ENCODE results near the gene NCOA1. TPM values are rescaled to one million over a fixed set of nuclear protein-coding genes. Genes with fewer than 3 reads are reported as not detected.
A peak's percentile ranks its signal among the peaks of the same experiment; 100 is the strongest.

NCOA1 gene
- total and polyA plus RNA-seq, 4 experiments from 2014 or later, result 5.9 to 46.2 (median 34.8) TPM

DNA sequence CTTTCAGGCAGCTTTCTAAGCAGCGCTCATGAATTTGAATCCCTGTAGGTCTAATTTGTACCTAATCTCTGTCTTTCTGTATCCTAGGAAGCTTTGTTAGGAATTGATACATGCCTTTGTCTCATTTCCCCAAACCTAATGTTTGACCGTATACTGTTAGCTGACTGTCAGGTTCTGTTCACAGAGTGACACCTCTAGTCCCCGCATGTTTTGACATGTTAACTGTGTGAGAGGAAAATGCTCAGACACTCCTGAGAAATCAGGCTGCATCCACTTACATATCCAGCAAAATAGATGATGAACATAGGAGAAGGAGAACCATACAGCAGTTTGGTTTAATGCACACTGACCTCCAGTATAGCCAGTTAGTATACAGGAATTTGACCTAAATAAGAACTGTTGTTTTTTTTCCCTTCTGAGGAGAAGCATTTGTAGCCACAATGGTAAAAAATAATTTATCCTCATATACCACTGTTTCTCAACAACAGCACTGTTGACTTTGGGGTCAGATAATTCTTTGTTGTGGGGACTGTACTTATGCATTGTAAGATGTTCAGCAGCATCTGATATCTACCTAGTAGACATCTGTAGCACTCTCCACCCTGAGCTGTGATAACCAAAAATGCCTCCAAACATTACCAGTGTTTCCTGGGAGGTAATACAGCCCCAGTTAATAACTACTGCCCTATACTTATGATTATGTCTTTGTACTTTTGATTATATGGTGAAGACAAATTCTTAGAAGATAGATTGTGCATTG lies 130.9 kb downstream of the NCOA1 start:
- CTCF ChIA-PET (ENCODE audit: partially characterized antibody), result no interaction called here
- no peaks in the 10 kb centered on the region for H3K36me3 Mint-ChIP-seq
- intact Hi-C loops (cut with micrococcal nuclease), result no loop called here
- H3K4me1 Mint-ChIP-seq, result peaks cover 23 to 46% (median 32%) of the 10 kb centered on the region in 4 donors
- no peaks in the 10 kb centered on the region for H3K9me3 Mint-ChIP-seq
- H3K4me3 Mint-ChIP-seq, result no peak overlapping the region
- Histone ChIP-seq H3K27ac (ENCODE audit: low read depth, low read length) (no peak overlapping the region), H3K27me3 (ENCODE audit: insufficient read depth, low read length) (no peaks in the 10 kb centered on the region), H3K36me3 (ENCODE audit: insufficient read depth, low read length) (no peaks in the 10 kb centered on the region), H3K9me3 (ENCODE audit: control insufficient read depth in 1 of 2, low read length in 2 of 2) (no peaks in the 10 kb centered on the region), H3K4me1 (ENCODE audit: insufficient read depth, low read length) (peaks cover 8% of the 10 kb centered on the region), H3K4me3 (ENCODE audit: low read length in 2 of 2) (no peak overlapping the region)
- no peak overlapping the region for H3K27ac Mint-ChIP-seq
- no peaks in the 10 kb centered on the region for H3K27me3 Mint-ChIP-seq
- POLR2A ChIA-PET (ENCODE audit: partially characterized antibody), result no interaction called here
- no peak for DNase-seq

DNA sequence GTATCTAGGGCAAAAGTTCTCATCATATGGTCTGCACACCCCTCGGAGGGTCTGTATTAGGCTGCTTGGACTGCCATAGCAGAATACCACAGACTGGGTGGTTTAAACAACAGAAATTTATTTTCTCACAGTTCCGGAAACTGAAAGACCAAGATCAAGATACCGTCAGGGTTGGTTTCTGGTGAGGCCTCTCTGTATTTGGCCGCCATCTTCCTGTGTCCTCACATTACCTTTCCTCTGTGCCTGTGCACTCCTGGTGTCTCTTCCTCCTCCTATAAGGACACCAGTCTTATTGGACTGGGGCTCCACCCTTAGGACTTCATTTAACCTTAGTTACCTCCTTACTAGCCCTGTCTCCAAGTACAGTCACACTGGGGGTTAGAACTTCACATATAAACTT lies 132.5 kb downstream of the NCOA1 start:
- Mint-ChIP-seq H3K4me3 (no peak overlapping the region), H3K4me1 (peaks cover 24 to 45% (median 33%) of the 10 kb centered on the region in 4 donors), H3K27ac (peak overlapping the region in 1 of 7 donors; percentile 7), H3K27me3 (no peaks in the 10 kb centered on the region), H3K36me3 (no peaks in the 10 kb centered on the region), H3K9me3 (no peaks in the 10 kb centered on the region)
- H3K9me3 ChIP-seq (ENCODE audit: control insufficient read depth in 1 of 2, low read length in 2 of 2), result no peaks in the 10 kb centered on the region
- H3K4me1 ChIP-seq (ENCODE audit: insufficient read depth, low read length), result peaks cover 8% of the 10 kb centered on the region
- intact Hi-C loops (cut with micrococcal nuclease), result no loop called here
- H3K27me3 ChIP-seq (ENCODE audit: insufficient read depth, low read length), result no peaks in the 10 kb centered on the region
- ChIA-PET CTCF (ENCODE audit: partially characterized antibody) (no interaction called here), POLR2A (ENCODE audit: partially characterized antibody) (no interaction called here)
- DNase-seq, result no peak
- no peaks in the 10 kb centered on the region for H3K36me3 ChIP-seq (ENCODE audit: insufficient read depth, low read length)
- H3K4me3 ChIP-seq (ENCODE audit: low read length in 2 of 2), result no peak overlapping the region
- H3K27ac ChIP-seq (ENCODE audit: low read depth, low read length), result no peak overlapping the region

DNA sequence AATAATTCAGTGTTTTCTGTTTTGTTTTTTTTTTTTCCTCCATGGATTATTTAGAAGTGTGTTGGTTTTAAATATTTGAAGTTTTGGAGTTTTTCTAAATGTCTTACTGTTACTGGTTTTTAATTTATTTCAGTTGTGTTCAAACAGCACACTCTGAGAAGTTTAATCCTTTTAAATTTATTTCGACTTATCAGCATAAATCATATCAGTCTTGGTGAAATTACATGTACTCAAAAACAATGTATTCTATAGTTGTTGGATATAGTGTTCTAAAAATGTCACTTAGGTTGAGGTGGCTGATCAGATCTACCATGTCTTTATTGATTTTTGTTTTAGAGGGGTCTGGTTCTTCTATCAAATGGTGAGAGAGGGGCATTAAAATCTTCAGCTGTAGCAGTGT lies 134.7 kb downstream of the NCOA1 start:
- Histone ChIP-seq H3K9me3 (ENCODE audit: control insufficient read depth in 1 of 2, low read length in 2 of 2) (no peaks in the 10 kb centered on the region), H3K4me3 (ENCODE audit: low read length in 2 of 2) (no peak overlapping the region), H3K4me1 (ENCODE audit: insufficient read depth, low read length) (peaks cover 8% of the 10 kb centered on the region), H3K36me3 (ENCODE audit: insufficient read depth, low read length) (no peaks in the 10 kb centered on the region), H3K27ac (ENCODE audit: low read depth, low read length) (no peak overlapping the region), H3K27me3 (ENCODE audit: insufficient read depth, low read length) (no peaks in the 10 kb centered on the region)
- ChIA-PET POLR2A (ENCODE audit: partially characterized antibody) (no interaction called here), CTCF (ENCODE audit: partially characterized antibody) (interaction anchor here (0.7 kb wide), 1 partner anchor 232 kb away, joined by 3 read pairs; no protein-coding TSS in a partner anchor)
- Mint-ChIP-seq H3K27ac (no peak overlapping the region), H3K27me3 (no peaks in the 10 kb centered on the region), H3K9me3 (no peaks in the 10 kb centered on the region), H3K36me3 (no peaks in the 10 kb centered on the region), H3K4me3 (no peak overlapping the region), H3K4me1 (peaks cover 28 to 50% (median 37%) of the 10 kb centered on the region in 4 donors)
- intact Hi-C loops (cut with micrococcal nuclease), result no loop called here
- DNase-seq, result no peak

DNA sequence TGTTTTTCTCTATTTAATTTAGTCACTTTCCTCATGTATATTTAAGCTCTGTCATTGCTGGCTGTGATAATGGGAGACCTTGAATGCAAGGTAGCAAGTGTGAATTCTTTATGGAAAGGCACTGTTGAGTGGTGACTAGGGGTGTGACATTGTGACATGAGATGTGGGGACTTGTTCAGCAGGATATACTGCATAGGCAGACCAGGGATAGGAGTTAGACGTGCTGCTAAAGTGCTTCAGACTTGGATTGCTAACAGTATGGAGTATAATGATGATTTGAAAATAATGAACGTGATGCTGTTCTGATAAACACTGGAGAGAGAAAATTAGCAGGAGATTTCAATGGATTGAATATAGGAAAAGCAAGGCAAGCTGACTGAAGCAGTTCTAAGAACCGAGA lies 135.1 kb downstream of the NCOA1 start:
- H3K4me1 ChIP-seq (ENCODE audit: insufficient read depth, low read length), result peaks cover 8% of the 10 kb centered on the region
- H3K36me3 Mint-ChIP-seq, result no peaks in the 10 kb centered on the region
- H3K9me3 ChIP-seq (ENCODE audit: control insufficient read depth in 1 of 2, low read length in 2 of 2), result no peaks in the 10 kb centered on the region
- no peak overlapping the region for H3K4me3 ChIP-seq (ENCODE audit: low read length in 2 of 2)
- H3K27ac ChIP-seq (ENCODE audit: low read depth, low read length), result no peak overlapping the region
- peaks cover 28 to 50% (median 34%) of the 10 kb centered on the region in 4 donors for H3K4me1 Mint-ChIP-seq
- no peaks in the 10 kb centered on the region for H3K36me3 ChIP-seq (ENCODE audit: insufficient read depth, low read length)
- H3K27ac Mint-ChIP-seq, result peak overlapping the region in 2 of 7 donors; percentile 14 to 43
- no peaks in the 10 kb centered on the region for H3K9me3 Mint-ChIP-seq
- intact Hi-C loops (cut with micrococcal nuclease), result no loop called here
- H3K4me3 Mint-ChIP-seq, result no peak overlapping the region
- ChIA-PET CTCF (ENCODE audit: partially characterized antibody) (interaction anchor here (1.0 kb wide), 1 partner anchor 32 kb away, joined by 5 read pairs; no protein-coding TSS in a partner anchor), POLR2A (ENCODE audit: partially characterized antibody) (no interaction called here)
- H3K27me3 Mint-ChIP-seq, result no peaks in the 10 kb centered on the region
- no peak for DNase-seq
- H3K27me3 ChIP-seq (ENCODE audit: insufficient read depth, low read length), result no peaks in the 10 kb centered on the region

DNA sequence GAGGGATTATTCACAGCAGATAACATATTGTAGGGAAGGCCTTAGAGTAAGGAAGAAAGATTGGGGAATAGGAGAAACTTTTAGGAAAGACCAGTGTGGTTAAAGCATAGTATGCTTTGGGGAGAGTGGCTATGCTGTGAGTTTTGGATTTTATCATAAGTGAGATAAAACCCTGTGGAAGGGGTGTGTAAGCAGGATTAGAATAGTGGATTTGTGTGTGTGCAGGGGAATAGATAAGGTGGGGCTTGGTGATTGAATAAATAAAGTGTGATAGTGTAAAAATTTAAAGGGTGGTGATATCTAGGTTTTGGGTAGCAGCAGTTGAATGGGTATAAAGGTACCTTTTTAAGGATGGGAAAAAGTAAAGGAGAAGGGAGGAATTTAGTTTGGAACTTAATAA lies 137.7 kb downstream of the NCOA1 start:
- no peaks in the 10 kb centered on the region for H3K9me3 Mint-ChIP-seq
- ChIA-PET POLR2A (ENCODE audit: partially characterized antibody) (no interaction called here), CTCF (ENCODE audit: partially characterized antibody) (no interaction called here)
- Histone ChIP-seq H3K4me1 (ENCODE audit: insufficient read depth, low read length) (peaks cover 8% of the 10 kb centered on the region), H3K36me3 (ENCODE audit: insufficient read depth, low read length) (no peaks in the 10 kb centered on the region), H3K4me3 (ENCODE audit: low read length in 2 of 2) (no peak overlapping the region), H3K27me3 (ENCODE audit: insufficient read depth, low read length) (no peaks in the 10 kb centered on the region), H3K27ac (ENCODE audit: low read depth, low read length) (no peak overlapping the region), H3K9me3 (ENCODE audit: control insufficient read depth in 1 of 2, low read length in 2 of 2) (no peaks in the 10 kb centered on the region)
- DNase-seq, result no peak
- intact Hi-C loops (cut with micrococcal nuclease), result no loop called here
- H3K4me1 Mint-ChIP-seq, result peaks cover 16 to 40% (median 23%) of the 10 kb centered on the region in 4 donors
- H3K4me3 Mint-ChIP-seq, result no peak overlapping the region
- peak overlapping the region in 3 of 7 donors; percentile 4 to 54 (median 8) for H3K27ac Mint-ChIP-seq
- no peaks in the 10 kb centered on the region for H3K27me3 Mint-ChIP-seq
- H3K36me3 Mint-ChIP-seq, result no peaks in the 10 kb centered on the region

DNA sequence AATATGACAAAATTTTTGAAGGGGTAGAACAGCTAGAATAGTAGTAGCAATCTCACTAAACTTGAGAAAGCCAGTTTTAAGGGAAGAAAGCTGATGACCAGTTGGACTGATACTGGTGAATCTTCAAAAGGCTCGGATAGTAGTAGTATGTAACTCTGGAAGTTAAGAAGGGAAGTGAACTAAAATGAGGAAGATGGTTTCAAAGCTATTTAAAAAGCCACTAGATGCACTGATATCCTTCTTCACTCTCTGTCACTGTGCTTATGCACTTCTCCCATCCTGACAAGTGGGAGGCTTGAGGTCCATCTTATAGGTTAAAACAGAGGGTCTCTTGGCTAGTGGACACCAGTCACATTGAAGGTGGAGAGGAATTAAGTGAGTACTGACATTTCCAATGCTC lies 141.1 kb downstream of the NCOA1 start:
- intact Hi-C loops (cut with micrococcal nuclease), result no loop called here
- Mint-ChIP-seq H3K27ac (no peak overlapping the region), H3K36me3 (no peaks in the 10 kb centered on the region), H3K27me3 (no peaks in the 10 kb centered on the region), H3K4me3 (no peak overlapping the region), H3K4me1 (peaks cover 7 to 26% (median 10%) of the 10 kb centered on the region in 4 donors), H3K9me3 (no peaks in the 10 kb centered on the region)
- H3K27me3 ChIP-seq (ENCODE audit: insufficient read depth, low read length), result no peaks in the 10 kb centered on the region
- H3K36me3 ChIP-seq (ENCODE audit: insufficient read depth, low read length), result no peaks in the 10 kb centered on the region
- H3K4me3 ChIP-seq (ENCODE audit: low read length in 2 of 2), result no peak overlapping the region
- DNase-seq, result no peak
- POLR2A ChIA-PET (ENCODE audit: partially characterized antibody), result no interaction called here
- no peaks in the 10 kb centered on the region for H3K9me3 ChIP-seq (ENCODE audit: control insufficient read depth in 1 of 2, low read length in 2 of 2)
- CTCF ChIA-PET (ENCODE audit: partially characterized antibody), result interaction anchor here (0.6 kb wide), 1 partner anchor 125 kb away, joined by 5 read pairs; no protein-coding TSS in a partner anchor
- H3K4me1 ChIP-seq (ENCODE audit: insufficient read depth, low read length), result no peaks in the 10 kb centered on the region
- no peak overlapping the region for H3K27ac ChIP-seq (ENCODE audit: low read depth, low read length)

DNA sequence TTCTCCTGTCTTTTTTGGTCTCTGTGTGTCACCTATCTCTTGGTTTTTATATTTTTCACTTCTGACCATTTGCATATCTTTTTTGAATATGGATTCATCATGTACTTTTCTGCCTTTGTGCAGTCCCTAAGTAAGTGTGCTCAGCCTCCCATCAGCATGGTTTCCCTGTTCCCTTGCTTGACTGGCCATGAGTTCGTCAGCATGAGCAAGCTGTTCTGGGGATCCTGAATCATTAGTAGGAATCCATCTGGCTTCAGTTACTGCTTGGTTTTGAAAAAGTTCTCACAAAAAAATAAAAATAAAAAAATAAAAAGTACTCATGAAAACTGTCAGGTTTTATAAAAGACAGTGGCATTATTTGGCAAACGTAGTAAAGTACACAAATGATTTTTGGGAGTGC lies 144.1 kb downstream of the NCOA1 start:
- DNase-seq, result no peak
- Histone ChIP-seq H3K27me3 (ENCODE audit: insufficient read depth, low read length) (no peaks in the 10 kb centered on the region), H3K4me1 (ENCODE audit: insufficient read depth, low read length) (no peaks in the 10 kb centered on the region), H3K4me3 (ENCODE audit: low read length in 2 of 2) (no peak overlapping the region), H3K9me3 (ENCODE audit: control insufficient read depth in 1 of 2, low read length in 2 of 2) (no peaks in the 10 kb centered on the region), H3K36me3 (ENCODE audit: insufficient read depth, low read length) (no peaks in the 10 kb centered on the region), H3K27ac (ENCODE audit: low read depth, low read length) (no peak overlapping the region)
- Mint-ChIP-seq H3K4me1 (peaks cover 5 to 23% (median 7%) of the 10 kb centered on the region in 4 donors), H3K27ac (peak overlapping the region in 1 of 7 donors; percentile 49), H3K9me3 (peaks cover 0 to 3% (median 0%) of the 10 kb centered on the region in 8 donors), H3K27me3 (no peaks in the 10 kb centered on the region), H3K4me3 (peak overlapping the region in 1 of 8 donors; percentile 16), H3K36me3 (peaks cover 1 to 11% of the 10 kb centered on the region in 2 donors)
- POLR2A ChIA-PET (ENCODE audit: partially characterized antibody), result no interaction called here
- intact Hi-C loops (cut with micrococcal nuclease), result no loop called here
- CTCF ChIA-PET (ENCODE audit: partially characterized antibody), result no interaction called here

All from CD4-positive, alpha-beta memory T cell (primary cell).